GM12878 (cell line): Measurements from ENCODE around the gene NAT10. TPM values are rescaled to one million over a fixed set of nuclear protein-coding genes. Genes with fewer than 3 reads are reported as not detected.

ENCODE experiments used
- ATAC-seq: fragments of 200-7000 bp; cut with Tn5 transposase; 3 replicates; pipeline ENCODE4 v1.9.1; 2020; ENCODE audit warnings: mild to moderate bottlenecking, moderate library complexity
- BruUV-seq: library from RNA; stranded (reverse); fragments of 400-500 nt; replicated peaks from 2 replicates; lab custom pipeline; 2021; lab: Mats Ljungman, UMichigan
- CTCF ChIA-PET: fragments of 300-600 bp; sonication (Branson Sonifier 250); formaldehyde crosslinking; extraction: SDS; loops from one replicate; lab custom pipeline; 2021; ENCODE audit warnings: inconsistent platforms; lab: Yijun Ruan, JAX
- POLR2A ChIA-PET: fragments of 350-600 bp; formaldehyde crosslinking; extraction: SDS; loops from one replicate; lab custom pipeline; 2021; ENCODE audit warnings: inconsistent platforms; lab: Charles Lee
- RAD21 ChIA-PET: fragments of 300-600 bp; sonication (Branson Sonifier 250); formaldehyde crosslinking; loops from one replicate; lab custom pipeline; 2023; ENCODE audit warnings: antibody characterized with exemption; ENCODE audit not compliant: unreplicated experiment; lab: Charles Lee
- SMC1A ChIA-PET: fragments of 300-600 bp; sonication (Branson Sonifier 250); formaldehyde crosslinking; loops from one replicate; lab custom pipeline; 2023; ENCODE audit not compliant: unreplicated experiment, uncharacterized antibody; lab: Charles Lee
- DNase-seq: peaks from one replicate; pipeline ENCODE4 v3.0.0-alpha.2; 2011; ENCODE audit warnings: low read depth, low spot score
- FAIRE-seq: peaks from 3 replicates; lab custom pipeline; 2011; peaks lifted over from hg19 to GRCh38; lab: Jason Lieb, UNC
- H2AFZ ChIP-seq: 2 replicates; pipeline ENCODE4 v1.6.0; 2011; ENCODE audit warnings: low read depth, low read length, control low read depth; ENCODE audit not compliant: control insufficient read depth
- H3K27ac ChIP-seq: 2 replicates; pipeline ENCODE4 v1.5.1; 2011; ENCODE audit warnings: control low read depth; ENCODE audit not compliant: control insufficient read depth, insufficient read depth
- H3K27me3 ChIP-seq, 2 experiments: replicated peaks in 1 of 2; 2 replicates each; pipeline versions ENCODE4 v1.6.0 to v1.6.1; 2011; ENCODE audit warnings: low read length in 1 of 2; ENCODE audit not compliant: control insufficient read depth in 2 of 2, insufficient read depth in 2 of 2
- H3K36me3 ChIP-seq, 2 experiments: 2 replicates each; pipeline ENCODE4 v1.5.1; 2011; ENCODE audit warnings: low read length in 1 of 2; ENCODE audit not compliant: control insufficient read depth in 2 of 2, insufficient read depth in 2 of 2
- H3K4me1 ChIP-seq: 2 replicates; pipeline ENCODE4 v1.6.1; 2011; ENCODE audit warnings: mild to moderate bottlenecking, low read length, moderate library complexity, mixed read lengths; ENCODE audit not compliant: control insufficient read depth, insufficient read depth
- H3K4me2 ChIP-seq: 2 replicates; pipeline ENCODE4 v1.6.0; 2011; ENCODE audit warnings: control low read depth; ENCODE audit not compliant: control insufficient read depth, insufficient read depth
- H3K4me3 ChIP-seq: fragments of 200-600 bp; sonication (generic); 2 replicates; pipeline ENCODE4 v1.5.1; 2016
- H3K79me2 ChIP-seq: 2 replicates; pipeline ENCODE4 v1.6.0; 2011; ENCODE audit warnings: low read length; ENCODE audit not compliant: control insufficient read depth, insufficient read depth
- H3K9ac ChIP-seq: 2 replicates; pipeline ENCODE4 v1.8.0; 2011; ENCODE audit warnings: low read length, control low read depth, mixed read lengths; ENCODE audit not compliant: control insufficient read depth, insufficient read depth
- H3K9me3 ChIP-seq: replicated peaks from 3 replicates; pipeline ENCODE4 v1.5.1; 2011; ENCODE audit warnings: mild to moderate bottlenecking, low read length; ENCODE audit not compliant: control insufficient read depth, insufficient read depth
- H4K20me1 ChIP-seq: 2 replicates; pipeline ENCODE4 v1.6.0; 2011; ENCODE audit not compliant: control insufficient read depth, insufficient read depth
- BCL11A ChIP-seq: IDR thresholded peaks from 2 replicates; pipeline ENCODE4 v1.6.1; 2011; ENCODE audit warnings: low read depth, low read length
- EZH2 ChIP-seq: IDR thresholded peaks from 2 replicates; pipeline ENCODE4 v1.6.1; 2012; ENCODE audit warnings: low read depth, mild to moderate bottlenecking, control low read depth, inconsistent platforms, low read length, borderline replicate concordance; ENCODE audit not compliant: control insufficient read depth
- IRF4 ChIP-seq: IDR thresholded peaks from 2 replicates; pipeline ENCODE4 v1.6.1; 2011; ENCODE audit warnings: low read depth, low read length
- JUNB ChIP-seq: IDR thresholded peaks from 2 replicates; pipeline ENCODE4 v1.6.1; 2016; ENCODE audit warnings: antibody characterized with exemption, mild to moderate bottlenecking
- KDM1A ChIP-seq: fragments of 200-600 bp; sonication (generic); IDR thresholded peaks from 2 replicates; pipeline ENCODE4 v1.6.1; 2016; ENCODE audit warnings: borderline replicate concordance
- MEF2A ChIP-seq: IDR thresholded peaks from 2 replicates; pipeline ENCODE4 v1.6.1; 2011; ENCODE audit warnings: low read depth, mild to moderate bottlenecking, low read length, moderate library complexity; ENCODE audit not compliant: insufficient read depth
- RUNX3 ChIP-seq: IDR thresholded peaks from 2 replicates; pipeline ENCODE4 v1.6.1; 2012; ENCODE audit warnings: low read length, inconsistent platforms
- WGBS: methylation state at CpG from one replicate; pipeline ENCODE4 v1.1.6; 2016; ENCODE audit warnings: low lambda C conversion rate; ENCODE audit not compliant: insufficient replicate concordance, insufficient coverage; ENCODE audit errors: missing lambda C conversion rate; 5-methylcytosine and 5-hydroxymethylcytosine counted together
- in situ Hi-C: fragments of 300-500 bp; cut with MboI; formaldehyde crosslinking; loops from 9 replicates; pipeline ENCODE4 v1.14.3; 2018; ENCODE audit warnings: mixed read lengths
- intact Hi-C: fragments of 100-400 bp; cut with micrococcal nuclease; formaldehyde crosslinking; loops from one replicate; pipeline ENCODE4 v1.14.2; 2022; ENCODE audit not compliant: unreplicated experiment
- polyA plus RNA-seq, 11 experiments: library from polyadenylated mRNA; depleted of rRNA in 4 of 11; unstranded in 6 of 11; stranded (reverse) in 5 of 11; fragments of >200 nt; fragmentation: Nextera tagmentation in 4 of 11; fragmentation: Illumina TruSeq in 1 of 11; extraction: Ambion mirVana in 4 of 11; extraction: Trizol in 1 of 11; gene quantifications; 1 replicate in 1 of 11; 2 replicates in 10 of 11; pipeline versions ENCODE4 v1.2.1 to v1.2.3, GENCODE V29; 2011 to 2016; ENCODE audit warnings: inconsistent platforms in 2 of 11, missing spikeins in 2 of 11, low read depth in 1 of 11
- total RNA-seq, 4 experiments: library from RNA; depleted of rRNA in 3 of 4; stranded (reverse); fragments of >200 nt in 3 of 4; fragmentation: Illumina TruSeq in 1 of 4; extraction: Trizol in 1 of 4; gene quantifications; 2 replicates each; pipeline versions ENCODE4 v1.2.1 to v1.2.3, GENCODE V29; 2013 to 2021
- TF ChIP-seq, protein P1 (sequence below): fragments of 450-650 bp; formaldehyde crosslinking; IDR thresholded peaks from 2 replicates; pipeline ENCODE4 v1.4.0; 2022; ENCODE audit warnings: mild to moderate bottlenecking, moderate library complexity
- TF ChIP-seq, protein P2 (sequence below): fragments of 450-650 bp; IDR thresholded peaks from 2 replicates; pipeline ENCODE4 v1.6.1; 2017; ENCODE audit warnings: mild to moderate bottlenecking, low read depth, inconsistent platforms; ENCODE audit not compliant: poor library complexity, severe bottlenecking
- TF ChIP-seq, protein P3 (sequence below): IDR thresholded peaks from 2 replicates; pipeline ENCODE4 v1.6.1; 2012; ENCODE audit warnings: low read length, inconsistent platforms
- TF ChIP-seq, protein P4 (sequence below): IDR thresholded peaks from 2 replicates; pipeline ENCODE4 v1.6.1; 2012; ENCODE audit warnings: mild to moderate bottlenecking, low read depth, low read length

Gene NAT10
- total and polyA plus RNA-seq, 10 of the 15 experiments (the other 5 are each of a cell fraction or from before 2014, with no cell fraction given): 45.1 to 95.5 (median 72.8) TPM

DNA sequence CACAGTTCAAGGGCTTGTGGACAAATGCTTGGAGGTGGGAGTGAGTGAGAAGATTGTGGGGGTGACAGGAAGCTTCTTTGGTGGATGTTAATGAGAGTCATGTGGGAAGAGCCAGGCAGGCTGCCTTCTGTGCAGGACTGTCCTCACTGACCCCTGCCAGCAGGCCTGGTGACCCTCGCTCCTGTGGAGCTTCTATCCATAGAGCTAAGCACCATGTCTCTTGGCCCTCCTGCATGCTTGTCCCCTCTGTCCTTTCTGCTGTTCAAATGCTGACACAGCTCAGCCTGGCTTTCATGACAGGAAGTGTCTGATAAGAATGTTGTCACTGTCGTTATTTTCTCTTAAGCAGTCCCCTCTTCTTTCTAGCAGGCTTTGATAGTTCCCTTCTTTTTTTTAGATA lies 37.6 kb downstream of the NAT10 start (continued):
- TF ChIP-seq, protein P1, sequence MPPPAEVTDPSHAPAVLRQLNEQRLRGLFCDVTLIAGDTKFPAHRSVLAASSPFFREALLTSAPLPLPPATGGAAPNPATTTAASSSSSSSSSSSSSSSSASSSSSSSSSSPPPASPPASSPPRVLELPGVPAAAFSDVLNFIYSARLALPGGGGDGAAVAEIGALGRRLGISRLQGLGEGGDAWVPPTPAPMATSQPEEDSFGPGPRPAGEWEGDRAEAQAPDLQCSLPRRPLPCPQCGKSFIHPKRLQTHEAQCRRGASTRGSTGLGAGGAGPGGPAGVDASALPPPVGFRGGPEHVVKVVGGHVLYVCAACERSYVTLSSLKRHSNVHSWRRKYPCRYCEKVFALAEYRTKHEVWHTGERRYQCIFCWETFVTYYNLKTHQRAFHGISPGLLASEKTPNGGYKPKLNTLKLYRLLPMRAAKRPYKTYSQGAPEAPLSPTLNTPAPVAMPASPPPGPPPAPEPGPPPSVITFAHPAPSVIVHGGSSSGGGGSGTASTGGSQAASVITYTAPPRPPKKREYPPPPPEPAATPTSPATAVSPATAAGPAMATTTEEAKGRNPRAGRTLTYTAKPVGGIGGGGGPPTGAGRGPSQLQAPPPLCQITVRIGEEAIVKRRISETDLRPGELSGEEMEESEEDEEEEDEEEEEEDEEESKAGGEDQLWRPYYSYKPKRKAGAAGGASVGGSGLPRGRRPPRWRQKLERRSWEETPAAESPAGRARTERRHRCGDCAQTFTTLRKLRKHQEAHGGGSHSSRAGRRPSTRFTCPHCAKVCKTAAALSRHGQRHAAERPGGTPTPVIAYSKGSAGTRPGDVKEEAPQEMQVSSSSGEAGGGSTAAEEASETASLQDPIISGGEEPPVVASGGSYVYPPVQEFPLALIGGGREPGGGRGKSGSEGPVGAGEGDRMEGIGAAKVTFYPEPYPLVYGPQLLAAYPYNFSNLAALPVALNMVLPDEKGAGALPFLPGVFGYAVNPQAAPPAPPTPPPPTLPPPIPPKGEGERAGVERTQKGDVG: no peak

DNA sequence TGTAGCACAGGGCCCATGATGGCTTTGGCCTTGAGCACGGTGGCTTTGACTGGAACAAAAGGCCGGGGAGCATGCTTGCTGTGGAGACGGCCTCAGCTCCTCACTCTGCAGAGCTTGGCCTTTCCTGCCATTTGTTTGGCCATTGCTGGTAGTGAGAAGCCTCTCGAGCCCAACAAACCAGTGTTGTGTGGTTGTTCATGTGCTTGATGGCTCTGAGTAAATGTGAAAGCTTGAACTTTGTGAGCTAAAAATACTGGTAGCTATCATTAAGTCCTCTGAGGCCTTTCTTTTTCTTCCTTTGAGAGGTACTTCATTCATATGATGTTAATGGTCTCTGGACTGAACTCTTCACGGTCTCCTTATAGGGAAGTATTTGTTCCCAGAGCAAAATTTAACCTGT lies 39.6 kb downstream of the NAT10 start:
- ChIA-PET SMC1A (interaction anchor here (0.6 to 2.3 kb wide), 16 partner anchors 9 to 207 kb away, joined by 3 to 14 read pairs (median 4); partner anchors contain the start of gene NAT10), RAD21 (interaction anchor here (1.1 to 2.9 kb wide), 11 partner anchors 9 to 212 kb away, joined by 3 to 15 read pairs (median 5); partner anchors contain the start of genes ABTB2 and NAT10), POLR2A (interaction anchor here (0.6 to 2.3 kb wide), 7 partner anchors 9 to 75 kb away, joined by 3 to 16 read pairs (median 5); partner anchors contain the start of gene NAT10), CTCF (interaction anchor here (0.7 to 1.4 kb wide), 5 partner anchors 8 to 157 kb away, joined by 3 to 4 read pairs (median 3); partner anchors contain the start of gene NAT10)
- H3K36me3 ChIP-seq: peaks cover 42 to 74% of the 10 kb centered on the region in 2 experiments
- H3K79me2 ChIP-seq: no peaks in the 10 kb centered on the region; the same call in 1 of the 2 replicates
- in situ Hi-C loops (no loop called here), intact Hi-C loops (loop anchor here (5.0 kb wide), 1 partner anchor 143 kb away; no protein-coding TSS in a partner anchor)
- 6% methylated on average over 5 of the region's 5 CpGs for WGBS
- peaks cover 33% of the 10 kb centered on the region for H3K4me1 ChIP-seq
- no peaks in the 10 kb centered on the region for H3K9me3 ChIP-seq
- H3K27me3 ChIP-seq: no peaks in the 10 kb centered on the region
- FAIRE-seq: peak; percentile 89
- H3K27ac ChIP-seq: peak overlapping the region; percentile 82
- no TSS peak for BruUV-seq
- H3K4me3 ChIP-seq: 0 out of 2 replicates have a peak overlapping the region, but pooled peaks have one; percentile 3
- peak; percentile 76 for ATAC-seq
- H3K9ac ChIP-seq: peak overlapping the region; percentile 40
- no peaks in the 10 kb centered on the region for H4K20me1 ChIP-seq
- H3K4me2 ChIP-seq: peak overlapping the region; percentile 87
- no peak overlapping the region for H2AFZ ChIP-seq
- peak; percentile 61 for DNase-seq
- TF ChIP-seq MEF2A (peak; percentile 85), JUNB (peak; percentile 66), EZH2 (no peak), IRF4 (0 out of 2 replicates have a peak, but pooled peaks have one; percentile 36), RUNX3 (peak; percentile 79), BCL11A (0 out of 2 replicates have a peak, but pooled peaks have one; percentile 17), KDM1A (no peak)
- TF ChIP-seq, protein P2, sequence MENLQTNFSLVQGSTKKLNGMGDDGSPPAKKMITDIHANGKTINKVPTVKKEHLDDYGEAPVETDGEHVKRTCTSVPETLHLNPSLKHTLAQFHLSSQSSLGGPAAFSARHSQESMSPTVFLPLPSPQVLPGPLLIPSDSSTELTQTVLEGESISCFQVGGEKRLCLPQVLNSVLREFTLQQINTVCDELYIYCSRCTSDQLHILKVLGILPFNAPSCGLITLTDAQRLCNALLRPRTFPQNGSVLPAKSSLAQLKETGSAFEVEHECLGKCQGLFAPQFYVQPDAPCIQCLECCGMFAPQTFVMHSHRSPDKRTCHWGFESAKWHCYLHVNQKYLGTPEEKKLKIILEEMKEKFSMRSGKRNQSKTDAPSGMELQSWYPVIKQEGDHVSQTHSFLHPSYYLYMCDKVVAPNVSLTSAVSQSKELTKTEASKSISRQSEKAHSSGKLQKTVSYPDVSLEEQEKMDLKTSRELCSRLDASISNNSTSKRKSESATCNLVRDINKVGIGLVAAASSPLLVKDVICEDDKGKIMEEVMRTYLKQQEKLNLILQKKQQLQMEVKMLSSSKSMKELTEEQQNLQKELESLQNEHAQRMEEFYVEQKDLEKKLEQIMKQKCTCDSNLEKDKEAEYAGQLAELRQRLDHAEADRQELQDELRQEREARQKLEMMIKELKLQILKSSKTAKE: no peak
- TF ChIP-seq, protein P3, sequence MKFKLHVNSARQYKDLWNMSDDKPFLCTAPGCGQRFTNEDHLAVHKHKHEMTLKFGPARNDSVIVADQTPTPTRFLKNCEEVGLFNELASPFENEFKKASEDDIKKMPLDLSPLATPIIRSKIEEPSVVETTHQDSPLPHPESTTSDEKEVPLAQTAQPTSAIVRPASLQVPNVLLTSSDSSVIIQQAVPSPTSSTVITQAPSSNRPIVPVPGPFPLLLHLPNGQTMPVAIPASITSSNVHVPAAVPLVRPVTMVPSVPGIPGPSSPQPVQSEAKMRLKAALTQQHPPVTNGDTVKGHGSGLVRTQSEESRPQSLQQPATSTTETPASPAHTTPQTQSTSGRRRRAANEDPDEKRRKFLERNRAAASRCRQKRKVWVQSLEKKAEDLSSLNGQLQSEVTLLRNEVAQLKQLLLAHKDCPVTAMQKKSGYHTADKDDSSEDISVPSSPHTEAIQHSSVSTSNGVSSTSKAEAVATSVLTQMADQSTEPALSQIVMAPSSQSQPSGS: 0 out of 2 replicates have a peak, but pooled peaks have one; percentile 59
- TF ChIP-seq, protein P4, sequence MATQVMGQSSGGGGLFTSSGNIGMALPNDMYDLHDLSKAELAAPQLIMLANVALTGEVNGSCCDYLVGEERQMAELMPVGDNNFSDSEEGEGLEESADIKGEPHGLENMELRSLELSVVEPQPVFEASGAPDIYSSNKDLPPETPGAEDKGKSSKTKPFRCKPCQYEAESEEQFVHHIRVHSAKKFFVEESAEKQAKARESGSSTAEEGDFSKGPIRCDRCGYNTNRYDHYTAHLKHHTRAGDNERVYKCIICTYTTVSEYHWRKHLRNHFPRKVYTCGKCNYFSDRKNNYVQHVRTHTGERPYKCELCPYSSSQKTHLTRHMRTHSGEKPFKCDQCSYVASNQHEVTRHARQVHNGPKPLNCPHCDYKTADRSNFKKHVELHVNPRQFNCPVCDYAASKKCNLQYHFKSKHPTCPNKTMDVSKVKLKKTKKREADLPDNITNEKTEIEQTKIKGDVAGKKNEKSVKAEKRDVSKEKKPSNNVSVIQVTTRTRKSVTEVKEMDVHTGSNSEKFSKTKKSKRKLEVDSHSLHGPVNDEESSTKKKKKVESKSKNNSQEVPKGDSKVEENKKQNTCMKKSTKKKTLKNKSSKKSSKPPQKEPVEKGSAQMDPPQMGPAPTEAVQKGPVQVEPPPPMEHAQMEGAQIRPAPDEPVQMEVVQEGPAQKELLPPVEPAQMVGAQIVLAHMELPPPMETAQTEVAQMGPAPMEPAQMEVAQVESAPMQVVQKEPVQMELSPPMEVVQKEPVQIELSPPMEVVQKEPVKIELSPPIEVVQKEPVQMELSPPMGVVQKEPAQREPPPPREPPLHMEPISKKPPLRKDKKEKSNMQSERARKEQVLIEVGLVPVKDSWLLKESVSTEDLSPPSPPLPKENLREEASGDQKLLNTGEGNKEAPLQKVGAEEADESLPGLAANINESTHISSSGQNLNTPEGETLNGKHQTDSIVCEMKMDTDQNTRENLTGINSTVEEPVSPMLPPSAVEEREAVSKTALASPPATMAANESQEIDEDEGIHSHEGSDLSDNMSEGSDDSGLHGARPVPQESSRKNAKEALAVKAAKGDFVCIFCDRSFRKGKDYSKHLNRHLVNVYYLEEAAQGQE: no peak
